ENCODE data around the gene GTF2H1.

DNA sequence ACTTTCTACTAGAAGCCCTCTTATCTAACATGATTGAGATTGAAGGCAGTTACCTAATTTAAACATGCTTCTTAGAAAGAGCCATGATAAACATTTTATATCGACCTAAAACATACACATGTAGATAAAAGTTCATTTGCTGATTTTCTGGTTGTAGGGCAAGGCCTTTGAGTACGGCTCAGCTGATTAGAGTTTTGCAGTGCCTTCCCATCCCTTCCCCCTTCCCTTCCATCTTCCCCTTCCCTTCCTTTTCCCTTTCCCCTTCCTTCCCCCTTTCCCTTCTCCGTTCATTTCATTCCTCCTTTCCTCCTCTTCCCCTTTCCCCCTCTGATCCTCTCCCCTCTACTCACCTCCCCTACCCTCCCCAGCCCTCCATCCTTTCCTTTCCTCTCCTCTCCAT, 94.1 kb downstream of the GTF2H1 start:
- TF ChIP-seq, protein P1, sequence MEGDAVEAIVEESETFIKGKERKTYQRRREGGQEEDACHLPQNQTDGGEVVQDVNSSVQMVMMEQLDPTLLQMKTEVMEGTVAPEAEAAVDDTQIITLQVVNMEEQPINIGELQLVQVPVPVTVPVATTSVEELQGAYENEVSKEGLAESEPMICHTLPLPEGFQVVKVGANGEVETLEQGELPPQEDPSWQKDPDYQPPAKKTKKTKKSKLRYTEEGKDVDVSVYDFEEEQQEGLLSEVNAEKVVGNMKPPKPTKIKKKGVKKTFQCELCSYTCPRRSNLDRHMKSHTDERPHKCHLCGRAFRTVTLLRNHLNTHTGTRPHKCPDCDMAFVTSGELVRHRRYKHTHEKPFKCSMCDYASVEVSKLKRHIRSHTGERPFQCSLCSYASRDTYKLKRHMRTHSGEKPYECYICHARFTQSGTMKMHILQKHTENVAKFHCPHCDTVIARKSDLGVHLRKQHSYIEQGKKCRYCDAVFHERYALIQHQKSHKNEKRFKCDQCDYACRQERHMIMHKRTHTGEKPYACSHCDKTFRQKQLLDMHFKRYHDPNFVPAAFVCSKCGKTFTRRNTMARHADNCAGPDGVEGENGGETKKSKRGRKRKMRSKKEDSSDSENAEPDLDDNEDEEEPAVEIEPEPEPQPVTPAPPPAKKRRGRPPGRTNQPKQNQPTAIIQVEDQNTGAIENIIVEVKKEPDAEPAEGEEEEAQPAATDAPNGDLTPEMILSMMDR (IDR thresholded peaks at IDR 0.05; ENCODE audit: poor library complexity): no peak
- TF ChIP-seq EZH2 (IDR thresholded peaks at IDR 0.05; ENCODE audit: borderline replicate concordance) (no peak), EZH2phosphoT487 (IDR thresholded peaks at IDR 0.05; ENCODE audit: low read depth, severe bottlenecking, unreplicated experiment) (no peak)

Data from hepatocyte (in vitro differentiated cells).